ENCODE data around the gene AKR1B15.
A peak's percentile ranks its signal among the peaks of the same experiment; 100 is the strongest.

DNA sequence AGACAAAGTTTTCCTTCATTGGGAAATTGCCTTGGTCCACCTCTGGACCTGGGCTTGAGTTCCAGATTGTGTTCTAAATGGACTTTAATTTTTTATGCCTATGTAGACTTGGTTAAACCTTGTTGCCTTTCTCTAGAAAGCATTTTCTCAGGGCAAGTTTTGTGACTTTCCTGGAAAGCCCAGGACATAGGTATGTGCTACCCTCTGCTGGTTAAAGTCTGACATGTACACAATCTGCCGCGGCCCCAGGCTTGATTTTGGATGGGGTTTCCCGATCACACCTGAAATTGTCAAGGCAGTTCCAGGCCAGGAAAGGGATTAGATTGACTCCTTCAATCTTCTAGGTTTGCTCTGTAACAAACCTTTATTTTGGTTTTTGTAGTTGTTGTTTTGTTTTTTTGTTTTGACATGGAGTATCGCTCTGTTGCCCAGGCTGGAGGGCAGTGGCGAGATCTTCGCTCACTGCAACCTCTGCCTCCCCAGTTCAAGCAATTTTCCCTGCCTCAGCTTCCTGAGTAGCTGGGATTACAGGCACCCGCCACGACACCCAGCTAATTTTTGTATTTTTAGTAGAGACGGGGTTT is 35.6 kb upstream of the AKR1B15 start:
- TF ChIP-seq GATA2 (IDR thresholded peaks at IDR 0.05; ENCODE audit: insufficient read depth, insufficient read length, low read depth, low read length) (no peak), POLR2A (IDR thresholded peaks at IDR 0.05; ENCODE audit: low read depth, low read length) (no peak), JUN (IDR thresholded peaks at IDR 0.05; ENCODE audit: borderline replicate concordance, insufficient read depth, insufficient read length, low read depth) (no peak), EZH2 (IDR thresholded peaks at IDR 0.05; ENCODE audit: borderline replicate concordance, low read depth, low read length, severe bottlenecking) (no peak), POLR2AphosphoS5 (IDR thresholded peaks at IDR 0.05; ENCODE audit: insufficient read depth, low read depth, low read length) (no peak), FOS (IDR thresholded peaks at IDR 0.05; ENCODE audit: borderline replicate concordance, insufficient read depth, low read length) (no peak), MYC (IDR thresholded peaks at IDR 0.05; ENCODE audit: low read depth, low read length) (no peak)
- TF ChIP-seq, protein P1, sequence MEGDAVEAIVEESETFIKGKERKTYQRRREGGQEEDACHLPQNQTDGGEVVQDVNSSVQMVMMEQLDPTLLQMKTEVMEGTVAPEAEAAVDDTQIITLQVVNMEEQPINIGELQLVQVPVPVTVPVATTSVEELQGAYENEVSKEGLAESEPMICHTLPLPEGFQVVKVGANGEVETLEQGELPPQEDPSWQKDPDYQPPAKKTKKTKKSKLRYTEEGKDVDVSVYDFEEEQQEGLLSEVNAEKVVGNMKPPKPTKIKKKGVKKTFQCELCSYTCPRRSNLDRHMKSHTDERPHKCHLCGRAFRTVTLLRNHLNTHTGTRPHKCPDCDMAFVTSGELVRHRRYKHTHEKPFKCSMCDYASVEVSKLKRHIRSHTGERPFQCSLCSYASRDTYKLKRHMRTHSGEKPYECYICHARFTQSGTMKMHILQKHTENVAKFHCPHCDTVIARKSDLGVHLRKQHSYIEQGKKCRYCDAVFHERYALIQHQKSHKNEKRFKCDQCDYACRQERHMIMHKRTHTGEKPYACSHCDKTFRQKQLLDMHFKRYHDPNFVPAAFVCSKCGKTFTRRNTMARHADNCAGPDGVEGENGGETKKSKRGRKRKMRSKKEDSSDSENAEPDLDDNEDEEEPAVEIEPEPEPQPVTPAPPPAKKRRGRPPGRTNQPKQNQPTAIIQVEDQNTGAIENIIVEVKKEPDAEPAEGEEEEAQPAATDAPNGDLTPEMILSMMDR (IDR thresholded peaks at IDR 0.05; ENCODE audit: extremely low read depth in 1 of 2, insufficient read depth in 1 of 2, low read depth in 1 of 2, low read length in 2 of 2), result peak; percentile 67 to 71
- TF ChIP-seq, protein P2, sequence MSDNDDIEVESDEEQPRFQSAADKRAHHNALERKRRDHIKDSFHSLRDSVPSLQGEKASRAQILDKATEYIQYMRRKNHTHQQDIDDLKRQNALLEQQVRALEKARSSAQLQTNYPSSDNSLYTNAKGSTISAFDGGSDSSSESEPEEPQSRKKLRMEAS (IDR thresholded peaks at IDR 0.05; ENCODE audit: insufficient read depth, insufficient read length), result no peak
